Left lung (tissue), 10 donors: ENCODE data around the gene SCUBE2. TPM values are rescaled to one million over a fixed set of nuclear protein-coding genes. Genes with fewer than 3 reads are reported as not detected.

Experiments
- ATAC-seq: fragments of 200-7000 bp; cut with Tn5 transposase; one replicate; pipeline ENCODE4 v1.9.1; 2020; ENCODE audit warnings: moderate library complexity
- DNase-seq, 4 donors: peaks; one replicate each; pipeline ENCODE4 v3.0.0-alpha.2; 2013 to 2020
- H3K27ac ChIP-seq, 2 donors: fragments of 200-600 bp; sonication (generic) in 1 of 2; one replicate each; pipeline versions ENCODE4 v1.5.0 to v1.8.0; 2020 to 2021
- H3K27me3 ChIP-seq, 2 donors: fragments of 200-600 bp; sonication (generic) in 1 of 2; one replicate each; pipeline versions ENCODE4 v1.5.0 to v1.8.0; 2020 to 2021
- H3K36me3 ChIP-seq, 2 donors: fragments of 200-600 bp; sonication (generic) in 1 of 2; one replicate each; pipeline versions ENCODE4 v1.5.0 to v1.8.0; 2020 to 2021
- H3K4me1 ChIP-seq, 2 donors: fragments of 200-600 bp; one replicate each; pipeline ENCODE4 v1.8.0; 2021
- H3K4me3 ChIP-seq, 2 donors: fragments of 200-600 bp; sonication (generic) in 1 of 2; one replicate each; pipeline versions ENCODE4 v1.5.0 to v1.8.0; 2020 to 2021; ENCODE audit warnings: mild to moderate bottlenecking in 1 of 2
- H3K9me3 ChIP-seq, 2 donors: fragments of 200-600 bp; sonication (generic) in 1 of 2; one replicate each; pipeline versions ENCODE4 v1.5.0 to v1.8.0; 2020 to 2021
- intact Hi-C, 2 donors: fragments of 100-400 bp; cut with DNase I; formaldehyde crosslinking; loops; one replicate each; pipeline versions ENCODE4 v1.11.2 to v1.14.2; 2022
- polyA plus RNA-seq, 6 donors: library from polyadenylated mRNA; unstranded; fragments of 120-200 nt; gene quantifications; one replicate each; pipeline ENCODE4 v1.2.1, GENCODE V29; 2013; ENCODE audit not compliant: insufficient read length in 6 of 6
- total RNA-seq, 2 donors: library from RNA; stranded (reverse); fragmentation: NEBNext Ultra II Directional; extraction: Animal tissue kit (Norgen Biotek cat#: 25700); gene quantifications; one replicate each; pipeline ENCODE4 v1.2.1, GENCODE V29; 2021
- TF ChIP-seq, protein P1 (sequence below), 2 donors: fragments of 200-600 bp; sonication (generic) in 1 of 2; IDR thresholded peaks; one replicate each; pipeline versions ENCODE4 v1.5.0 to v1.8.0; 2021; ENCODE audit warnings: antibody characterized with exemption in 2 of 2
- donor health status: DM: no; HTN: yes; CAD: no.
- donor health status: DM: no; HTN: no; CAD: no.

The SCUBE2 gene
- total and polyA plus RNA-seq, 8 donors = 2.7 to 55.9 (median 36.0) TPM

DNA sequence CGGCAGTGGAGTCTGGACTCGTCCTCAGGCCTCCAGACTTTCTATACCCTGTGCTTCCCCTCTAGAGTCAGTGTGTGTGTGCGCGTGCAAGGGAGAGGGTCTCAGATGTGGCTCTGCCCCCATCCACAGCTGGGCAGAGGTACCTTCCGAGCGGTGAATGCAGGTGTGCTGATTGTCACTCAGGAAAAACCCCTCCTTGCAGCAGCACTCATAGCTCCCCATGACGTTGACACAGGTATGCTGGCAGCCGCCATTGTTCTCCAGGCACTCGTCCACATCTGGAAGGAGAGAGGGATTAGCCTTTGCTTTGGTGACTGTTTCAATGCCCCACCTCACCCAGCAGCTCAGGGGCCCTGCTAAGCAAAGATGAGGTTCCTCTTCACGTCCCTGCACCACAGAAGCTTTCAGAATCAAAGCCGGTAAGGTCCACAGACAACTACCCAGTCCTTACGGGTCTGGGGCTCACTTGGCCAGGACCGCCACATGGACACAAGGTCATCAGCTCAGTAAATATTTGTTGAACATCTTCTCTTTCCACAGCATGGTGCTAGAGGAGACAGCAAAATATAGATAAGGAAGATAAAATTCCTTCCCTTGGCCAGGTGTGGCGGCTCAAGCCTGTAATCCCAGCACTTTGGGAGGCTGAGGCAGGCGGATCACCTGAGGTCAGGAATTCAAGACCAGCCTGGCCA, 16.9 kb downstream of the SCUBE2 start:
- H3K27ac ChIP-seq = no peak overlapping the region
- TF ChIP-seq, protein P1, sequence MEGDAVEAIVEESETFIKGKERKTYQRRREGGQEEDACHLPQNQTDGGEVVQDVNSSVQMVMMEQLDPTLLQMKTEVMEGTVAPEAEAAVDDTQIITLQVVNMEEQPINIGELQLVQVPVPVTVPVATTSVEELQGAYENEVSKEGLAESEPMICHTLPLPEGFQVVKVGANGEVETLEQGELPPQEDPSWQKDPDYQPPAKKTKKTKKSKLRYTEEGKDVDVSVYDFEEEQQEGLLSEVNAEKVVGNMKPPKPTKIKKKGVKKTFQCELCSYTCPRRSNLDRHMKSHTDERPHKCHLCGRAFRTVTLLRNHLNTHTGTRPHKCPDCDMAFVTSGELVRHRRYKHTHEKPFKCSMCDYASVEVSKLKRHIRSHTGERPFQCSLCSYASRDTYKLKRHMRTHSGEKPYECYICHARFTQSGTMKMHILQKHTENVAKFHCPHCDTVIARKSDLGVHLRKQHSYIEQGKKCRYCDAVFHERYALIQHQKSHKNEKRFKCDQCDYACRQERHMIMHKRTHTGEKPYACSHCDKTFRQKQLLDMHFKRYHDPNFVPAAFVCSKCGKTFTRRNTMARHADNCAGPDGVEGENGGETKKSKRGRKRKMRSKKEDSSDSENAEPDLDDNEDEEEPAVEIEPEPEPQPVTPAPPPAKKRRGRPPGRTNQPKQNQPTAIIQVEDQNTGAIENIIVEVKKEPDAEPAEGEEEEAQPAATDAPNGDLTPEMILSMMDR (IDR thresholded peaks at IDR 0.05) = no peak
- no peaks in the 10 kb centered on the region for H3K4me1 ChIP-seq
- DNase-seq = no peak
- no peaks in the 10 kb centered on the region for H3K27me3 ChIP-seq
- no peak for ATAC-seq
- intact Hi-C loops = no loop called here
- no peaks in the 10 kb centered on the region for H3K9me3 ChIP-seq
- no peaks in the 10 kb centered on the region for H3K36me3 ChIP-seq
- no peak overlapping the region for H3K4me3 ChIP-seq

DNA sequence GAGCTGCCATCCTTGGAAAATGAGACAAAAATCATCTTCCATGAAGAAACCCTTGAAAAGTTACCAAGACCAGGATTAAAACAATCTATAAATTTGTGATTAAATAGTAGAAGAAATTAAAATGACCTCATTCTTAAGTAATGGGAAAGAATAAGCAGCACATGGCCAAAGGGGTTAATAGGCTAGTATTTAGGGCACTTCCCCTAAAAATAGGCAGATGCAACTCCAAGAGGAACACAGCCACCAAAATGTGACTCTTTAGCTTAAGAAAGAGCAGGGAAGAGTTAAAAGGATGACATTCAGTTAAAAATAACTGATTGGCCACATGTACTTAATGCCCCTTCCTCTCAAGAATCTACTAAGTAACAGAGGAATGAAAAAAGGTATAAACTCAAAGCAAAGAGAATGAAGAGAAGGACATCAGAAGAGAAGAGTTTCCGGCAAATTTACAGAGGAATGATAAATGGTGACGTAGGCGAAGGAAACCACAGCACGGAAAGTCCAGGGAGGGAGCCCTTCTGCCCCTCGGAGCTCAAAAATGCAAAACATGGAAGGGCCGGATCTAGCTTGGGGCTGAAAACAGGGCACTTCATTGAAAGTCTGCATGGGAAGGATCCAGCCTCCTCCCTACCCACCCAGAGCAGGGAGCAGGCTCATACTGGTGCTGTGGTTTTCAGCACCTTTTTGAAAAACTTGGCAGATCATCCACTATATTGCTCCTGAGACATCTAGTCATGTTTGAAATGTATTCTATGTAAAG, 17.8 kb downstream of the SCUBE2 start:
- Histone ChIP-seq H3K4me3 (no peak overlapping the region), H3K27ac (no peak overlapping the region), H3K9me3 (no peaks in the 10 kb centered on the region), H3K27me3 (no peaks in the 10 kb centered on the region), H3K36me3 (no peaks in the 10 kb centered on the region), H3K4me1 (no peaks in the 10 kb centered on the region)
- intact Hi-C loops = no loop called here
- ATAC-seq (no peak), DNase-seq (no peak)
- TF ChIP-seq, protein P1 (IDR thresholded peaks at IDR 0.05) = no peak

DNA sequence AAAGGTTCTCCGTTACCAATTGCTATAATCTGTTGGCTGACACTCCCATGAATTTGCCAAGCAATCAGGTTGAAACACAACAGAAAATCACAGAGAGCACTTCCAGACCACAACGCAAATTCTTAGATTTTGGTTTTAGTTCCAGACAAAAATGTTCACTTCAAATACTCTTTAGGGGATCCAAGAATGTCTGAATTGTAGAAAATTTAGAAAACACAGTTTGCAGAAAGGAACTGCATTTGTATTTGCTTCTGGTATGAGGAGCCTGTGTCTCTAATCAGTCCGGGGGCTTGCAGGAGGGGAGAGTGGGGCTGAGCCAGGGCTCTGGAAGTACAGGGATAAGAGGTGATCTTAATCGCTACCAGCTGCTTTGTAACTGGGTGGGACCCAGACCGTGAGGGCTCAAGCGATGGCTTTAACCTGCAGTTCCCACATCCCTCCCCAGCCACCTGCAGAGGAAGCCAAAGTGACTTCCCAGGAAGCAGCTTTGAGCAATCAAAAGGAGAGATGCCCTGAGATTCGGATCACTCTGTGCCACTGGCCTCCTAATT, 18.7 kb downstream of the SCUBE2 start:
- H3K4me1 ChIP-seq = no peaks in the 10 kb centered on the region
- H3K27me3 ChIP-seq = no peaks in the 10 kb centered on the region
- TF ChIP-seq, protein P1 (IDR thresholded peaks at IDR 0.05) = no peak
- H3K27ac ChIP-seq = no peak overlapping the region
- no peaks in the 10 kb centered on the region for H3K36me3 ChIP-seq
- intact Hi-C loops = no loop called here
- ATAC-seq = no peak
- no peak for DNase-seq
- no peaks in the 10 kb centered on the region for H3K9me3 ChIP-seq
- no peak overlapping the region for H3K4me3 ChIP-seq

DNA sequence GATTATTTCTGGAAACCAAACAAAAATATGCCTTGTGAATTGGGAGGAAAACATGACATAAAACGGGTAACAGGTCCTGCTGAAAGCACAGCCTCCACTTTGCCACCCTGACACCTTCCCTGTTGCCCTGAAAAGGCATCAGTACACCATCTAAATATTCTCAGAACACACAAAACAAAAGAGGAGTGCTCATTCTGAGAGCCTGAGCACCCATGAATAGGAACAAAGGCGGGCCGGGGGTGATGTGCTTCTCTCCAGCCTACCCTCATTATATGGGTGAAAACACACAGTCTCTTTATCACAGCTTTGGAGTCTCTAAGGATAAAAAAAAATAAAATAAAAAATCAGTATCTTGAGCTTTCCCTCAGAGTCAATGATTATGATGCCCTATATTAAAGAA, 19.7 kb downstream of the SCUBE2 start:
- no peak for ATAC-seq
- H3K27me3 ChIP-seq = no peaks in the 10 kb centered on the region
- H3K4me3 ChIP-seq = no peak overlapping the region
- H3K9me3 ChIP-seq = no peaks in the 10 kb centered on the region
- no peaks in the 10 kb centered on the region for H3K36me3 ChIP-seq
- DNase-seq = no peak
- no peak overlapping the region for H3K27ac ChIP-seq
- H3K4me1 ChIP-seq = no peaks in the 10 kb centered on the region
- intact Hi-C loops = no loop called here
- TF ChIP-seq, protein P1 (IDR thresholded peaks at IDR 0.05) = no peak

DNA sequence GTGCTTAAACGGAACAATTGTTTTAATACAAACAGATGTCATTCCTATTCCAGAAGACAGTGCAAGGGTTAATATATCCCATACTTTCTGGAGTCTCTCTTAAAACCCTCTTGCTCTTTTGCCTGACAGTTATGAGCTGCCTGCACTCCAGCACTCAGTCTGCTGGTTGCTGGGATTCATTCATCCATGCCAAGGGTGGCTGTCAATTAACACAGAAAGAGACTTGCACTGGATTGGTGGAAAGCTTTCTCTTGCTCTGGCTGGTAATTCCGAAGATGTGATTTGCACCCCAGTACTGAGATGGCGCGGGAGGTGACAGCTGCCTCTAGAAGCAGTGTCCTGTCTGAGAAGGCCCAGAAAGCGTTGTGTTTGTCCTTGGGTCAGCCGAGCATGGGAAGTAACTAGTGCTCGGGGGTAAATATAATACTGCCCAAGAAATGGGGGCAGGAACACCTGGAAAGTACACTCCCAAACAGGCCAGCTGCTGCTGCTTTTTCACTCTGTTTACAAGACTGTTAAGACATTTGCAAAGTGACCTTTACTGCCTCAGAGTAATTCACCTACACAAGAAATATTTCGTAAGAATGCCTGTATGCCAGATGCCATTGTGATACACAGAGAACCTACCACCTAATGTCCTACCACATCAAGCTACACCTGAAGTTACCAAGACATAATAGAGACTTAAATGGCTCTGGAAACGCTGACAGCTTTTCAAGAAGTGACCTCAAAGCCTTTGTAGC, 20.5 kb downstream of the SCUBE2 start:
- Histone ChIP-seq H3K27ac (no peak overlapping the region), H3K4me1 (no peaks in the 10 kb centered on the region), H3K4me3 (no peak overlapping the region), H3K27me3 (no peaks in the 10 kb centered on the region), H3K36me3 (no peaks in the 10 kb centered on the region), H3K9me3 (no peaks in the 10 kb centered on the region)
- ATAC-seq (no peak), DNase-seq (no peak)
- TF ChIP-seq, protein P1 (IDR thresholded peaks at IDR 0.05) = no peak
- intact Hi-C loops = no loop called here
